GM12878 (cell line): Measurements from ENCODE around the gene MRPL41. TPM values are rescaled to one million over a fixed set of nuclear protein-coding genes. Genes with fewer than 3 reads are reported as not detected.

Experiments
- CHD2 ChIP-seq: IDR thresholded peaks from 2 replicates; pipeline ENCODE4 v1.6.1; 2011; ENCODE audit warnings: low read depth, low read length, improper control_type of control experiment, borderline replicate concordance
- HCFC1 ChIP-seq: fragments of 150-350 bp; IDR thresholded peaks from 2 replicates; pipeline ENCODE4 v1.6.1; 2014; ENCODE audit warnings: low read length
- IKZF2 ChIP-seq, 2 experiments: fragments of 450-650 bp; IDR thresholded peaks; 2 replicates each; pipeline ENCODE4 v1.6.1; 2017; ENCODE audit warnings: mild to moderate bottlenecking in 2 of 2, moderate library complexity in 2 of 2
- POLR2AphosphoS2 ChIP-seq: IDR thresholded peaks from 2 replicates; pipeline ENCODE4 v1.6.1; 2011; ENCODE audit warnings: low read depth, mild to moderate bottlenecking, low read length, improper control_type of control experiment, moderate library complexity
- SP1 ChIP-seq: IDR thresholded peaks from one replicate; pipeline ENCODE4 v1.6.1; 2011; ENCODE audit warnings: low read depth, low read length
- TARDBP ChIP-seq: IDR thresholded peaks from 2 replicates; pipeline ENCODE4 v1.6.1; 2016; ENCODE audit warnings: borderline replicate concordance
- polyA plus RNA-seq, 11 experiments: library from polyadenylated mRNA; depleted of rRNA in 4 of 11; unstranded in 6 of 11; stranded (reverse) in 5 of 11; fragments of >200 nt; fragmentation: Nextera tagmentation in 4 of 11; fragmentation: Illumina TruSeq in 1 of 11; extraction: Ambion mirVana in 4 of 11; extraction: Trizol in 1 of 11; gene quantifications; 1 replicate in 1 of 11; 2 replicates in 10 of 11; pipeline versions ENCODE4 v1.2.1 to v1.2.3, GENCODE V29; 2011 to 2016; ENCODE audit warnings: inconsistent platforms in 2 of 11, missing spikeins in 2 of 11, low read depth in 1 of 11
- total RNA-seq, 4 experiments: library from RNA; depleted of rRNA in 3 of 4; stranded (reverse); fragments of >200 nt in 3 of 4; fragmentation: Illumina TruSeq in 1 of 4; extraction: Trizol in 1 of 4; gene quantifications; 2 replicates each; pipeline versions ENCODE4 v1.2.1 to v1.2.3, GENCODE V29; 2013 to 2021
- TF ChIP-seq, protein P1 (sequence below): fragments of 450-650 bp; IDR thresholded peaks from 2 replicates; pipeline ENCODE4 v1.6.1; 2016; ENCODE audit warnings: mild to moderate bottlenecking
- TF ChIP-seq, protein P2 (sequence below): fragments of 450-650 bp; IDR thresholded peaks from 2 replicates; pipeline ENCODE4 v1.6.1; 2017; ENCODE audit warnings: mild to moderate bottlenecking, moderate library complexity
- TF ChIP-seq, protein P3 (sequence below): IDR thresholded peaks from 2 replicates; pipeline ENCODE4 v1.6.1; 2012; ENCODE audit warnings: mild to moderate bottlenecking, low read depth, low read length
- TF ChIP-seq, protein P4 (sequence below): IDR thresholded peaks from 2 replicates; pipeline ENCODE4 v1.6.1; 2012; ENCODE audit warnings: low read length, inconsistent platforms
- TF ChIP-seq, protein P5 (sequence below): fragments of 450-650 bp; IDR thresholded peaks from 2 replicates; pipeline ENCODE4 v1.6.1; 2017; ENCODE audit warnings: mild to moderate bottlenecking, low read depth, inconsistent platforms; ENCODE audit not compliant: poor library complexity, severe bottlenecking

The MRPL41 gene
- total and polyA plus RNA-seq, 10 of the 15 experiments (the other 5 are each of a cell fraction or from before 2014, with no cell fraction given), result 1.3 to 116 (median 40.1) TPM

DNA sequence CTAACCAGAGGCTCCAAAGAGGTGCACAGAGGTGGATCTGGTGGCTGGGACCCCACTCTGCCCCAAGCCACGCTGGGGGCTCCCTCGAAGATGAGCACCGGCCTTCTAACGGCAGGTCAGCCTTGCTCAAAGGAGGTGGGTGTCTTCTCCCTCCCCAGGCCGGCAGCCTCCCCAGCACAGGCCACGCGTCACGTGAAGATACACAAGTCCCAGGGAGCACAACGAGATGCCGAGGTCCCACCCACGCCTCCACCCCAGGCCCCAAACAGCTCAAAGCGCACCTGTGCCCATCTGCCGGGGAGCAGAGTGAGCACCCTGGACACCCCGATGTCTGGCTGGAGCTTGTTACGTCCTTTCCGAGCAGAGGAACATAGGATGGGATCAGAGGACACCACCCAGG, 13.6 kb upstream of the MRPL41 start (continued):
- TF ChIP-seq, protein P1, sequence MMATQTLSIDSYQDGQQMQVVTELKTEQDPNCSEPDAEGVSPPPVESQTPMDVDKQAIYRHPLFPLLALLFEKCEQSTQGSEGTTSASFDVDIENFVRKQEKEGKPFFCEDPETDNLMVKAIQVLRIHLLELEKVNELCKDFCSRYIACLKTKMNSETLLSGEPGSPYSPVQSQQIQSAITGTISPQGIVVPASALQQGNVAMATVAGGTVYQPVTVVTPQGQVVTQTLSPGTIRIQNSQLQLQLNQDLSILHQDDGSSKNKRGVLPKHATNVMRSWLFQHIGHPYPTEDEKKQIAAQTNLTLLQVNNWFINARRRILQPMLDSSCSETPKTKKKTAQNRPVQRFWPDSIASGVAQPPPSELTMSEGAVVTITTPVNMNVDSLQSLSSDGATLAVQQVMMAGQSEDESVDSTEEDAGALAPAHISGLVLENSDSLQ, result no peak
- TF ChIP-seq, protein P2, sequence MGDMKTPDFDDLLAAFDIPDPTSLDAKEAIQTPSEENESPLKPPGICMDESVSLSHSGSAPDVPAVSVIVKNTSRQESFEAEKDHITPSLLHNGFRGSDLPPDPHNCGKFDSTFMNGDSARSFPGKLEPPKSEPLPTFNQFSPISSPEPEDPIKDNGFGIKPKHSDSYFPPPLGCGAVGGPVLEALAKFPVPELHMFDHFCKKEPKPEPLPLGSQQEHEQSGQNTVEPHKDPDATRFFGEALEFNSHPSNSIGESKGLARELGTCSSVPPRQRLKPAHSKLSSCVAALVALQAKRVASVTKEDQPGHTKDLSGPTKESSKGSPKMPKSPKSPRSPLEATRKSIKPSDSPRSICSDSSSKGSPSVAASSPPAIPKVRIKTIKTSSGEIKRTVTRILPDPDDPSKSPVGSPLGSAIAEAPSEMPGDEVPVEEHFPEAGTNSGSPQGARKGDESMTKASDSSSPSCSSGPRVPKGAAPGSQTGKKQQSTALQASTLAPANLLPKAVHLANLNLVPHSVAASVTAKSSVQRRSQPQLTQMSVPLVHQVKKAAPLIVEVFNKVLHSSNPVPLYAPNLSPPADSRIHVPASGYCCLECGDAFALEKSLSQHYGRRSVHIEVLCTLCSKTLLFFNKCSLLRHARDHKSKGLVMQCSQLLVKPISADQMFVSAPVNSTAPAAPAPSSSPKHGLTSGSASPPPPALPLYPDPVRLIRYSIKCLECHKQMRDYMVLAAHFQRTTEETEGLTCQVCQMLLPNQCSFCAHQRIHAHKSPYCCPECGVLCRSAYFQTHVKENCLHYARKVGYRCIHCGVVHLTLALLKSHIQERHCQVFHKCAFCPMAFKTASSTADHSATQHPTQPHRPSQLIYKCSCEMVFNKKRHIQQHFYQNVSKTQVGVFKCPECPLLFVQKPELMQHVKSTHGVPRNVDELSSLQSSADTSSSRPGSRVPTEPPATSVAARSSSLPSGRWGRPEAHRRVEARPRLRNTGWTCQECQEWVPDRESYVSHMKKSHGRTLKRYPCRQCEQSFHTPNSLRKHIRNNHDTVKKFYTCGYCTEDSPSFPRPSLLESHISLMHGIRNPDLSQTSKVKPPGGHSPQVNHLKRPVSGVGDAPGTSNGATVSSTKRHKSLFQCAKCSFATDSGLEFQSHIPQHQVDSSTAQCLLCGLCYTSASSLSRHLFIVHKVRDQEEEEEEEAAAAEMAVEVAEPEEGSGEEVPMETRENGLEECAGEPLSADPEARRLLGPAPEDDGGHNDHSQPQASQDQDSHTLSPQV, result no peak
- TF ChIP-seq IKZF2 (IDR thresholded peaks at IDR 0.05) (no peak), POLR2AphosphoS2 (no peak), CHD2 (no peak), HCFC1 (no peak), SP1 (no peak), TARDBP (no peak)
- TF ChIP-seq, protein P3, sequence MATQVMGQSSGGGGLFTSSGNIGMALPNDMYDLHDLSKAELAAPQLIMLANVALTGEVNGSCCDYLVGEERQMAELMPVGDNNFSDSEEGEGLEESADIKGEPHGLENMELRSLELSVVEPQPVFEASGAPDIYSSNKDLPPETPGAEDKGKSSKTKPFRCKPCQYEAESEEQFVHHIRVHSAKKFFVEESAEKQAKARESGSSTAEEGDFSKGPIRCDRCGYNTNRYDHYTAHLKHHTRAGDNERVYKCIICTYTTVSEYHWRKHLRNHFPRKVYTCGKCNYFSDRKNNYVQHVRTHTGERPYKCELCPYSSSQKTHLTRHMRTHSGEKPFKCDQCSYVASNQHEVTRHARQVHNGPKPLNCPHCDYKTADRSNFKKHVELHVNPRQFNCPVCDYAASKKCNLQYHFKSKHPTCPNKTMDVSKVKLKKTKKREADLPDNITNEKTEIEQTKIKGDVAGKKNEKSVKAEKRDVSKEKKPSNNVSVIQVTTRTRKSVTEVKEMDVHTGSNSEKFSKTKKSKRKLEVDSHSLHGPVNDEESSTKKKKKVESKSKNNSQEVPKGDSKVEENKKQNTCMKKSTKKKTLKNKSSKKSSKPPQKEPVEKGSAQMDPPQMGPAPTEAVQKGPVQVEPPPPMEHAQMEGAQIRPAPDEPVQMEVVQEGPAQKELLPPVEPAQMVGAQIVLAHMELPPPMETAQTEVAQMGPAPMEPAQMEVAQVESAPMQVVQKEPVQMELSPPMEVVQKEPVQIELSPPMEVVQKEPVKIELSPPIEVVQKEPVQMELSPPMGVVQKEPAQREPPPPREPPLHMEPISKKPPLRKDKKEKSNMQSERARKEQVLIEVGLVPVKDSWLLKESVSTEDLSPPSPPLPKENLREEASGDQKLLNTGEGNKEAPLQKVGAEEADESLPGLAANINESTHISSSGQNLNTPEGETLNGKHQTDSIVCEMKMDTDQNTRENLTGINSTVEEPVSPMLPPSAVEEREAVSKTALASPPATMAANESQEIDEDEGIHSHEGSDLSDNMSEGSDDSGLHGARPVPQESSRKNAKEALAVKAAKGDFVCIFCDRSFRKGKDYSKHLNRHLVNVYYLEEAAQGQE, result no peak
- TF ChIP-seq, protein P4, sequence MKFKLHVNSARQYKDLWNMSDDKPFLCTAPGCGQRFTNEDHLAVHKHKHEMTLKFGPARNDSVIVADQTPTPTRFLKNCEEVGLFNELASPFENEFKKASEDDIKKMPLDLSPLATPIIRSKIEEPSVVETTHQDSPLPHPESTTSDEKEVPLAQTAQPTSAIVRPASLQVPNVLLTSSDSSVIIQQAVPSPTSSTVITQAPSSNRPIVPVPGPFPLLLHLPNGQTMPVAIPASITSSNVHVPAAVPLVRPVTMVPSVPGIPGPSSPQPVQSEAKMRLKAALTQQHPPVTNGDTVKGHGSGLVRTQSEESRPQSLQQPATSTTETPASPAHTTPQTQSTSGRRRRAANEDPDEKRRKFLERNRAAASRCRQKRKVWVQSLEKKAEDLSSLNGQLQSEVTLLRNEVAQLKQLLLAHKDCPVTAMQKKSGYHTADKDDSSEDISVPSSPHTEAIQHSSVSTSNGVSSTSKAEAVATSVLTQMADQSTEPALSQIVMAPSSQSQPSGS, result no peak
- TF ChIP-seq, protein P5, sequence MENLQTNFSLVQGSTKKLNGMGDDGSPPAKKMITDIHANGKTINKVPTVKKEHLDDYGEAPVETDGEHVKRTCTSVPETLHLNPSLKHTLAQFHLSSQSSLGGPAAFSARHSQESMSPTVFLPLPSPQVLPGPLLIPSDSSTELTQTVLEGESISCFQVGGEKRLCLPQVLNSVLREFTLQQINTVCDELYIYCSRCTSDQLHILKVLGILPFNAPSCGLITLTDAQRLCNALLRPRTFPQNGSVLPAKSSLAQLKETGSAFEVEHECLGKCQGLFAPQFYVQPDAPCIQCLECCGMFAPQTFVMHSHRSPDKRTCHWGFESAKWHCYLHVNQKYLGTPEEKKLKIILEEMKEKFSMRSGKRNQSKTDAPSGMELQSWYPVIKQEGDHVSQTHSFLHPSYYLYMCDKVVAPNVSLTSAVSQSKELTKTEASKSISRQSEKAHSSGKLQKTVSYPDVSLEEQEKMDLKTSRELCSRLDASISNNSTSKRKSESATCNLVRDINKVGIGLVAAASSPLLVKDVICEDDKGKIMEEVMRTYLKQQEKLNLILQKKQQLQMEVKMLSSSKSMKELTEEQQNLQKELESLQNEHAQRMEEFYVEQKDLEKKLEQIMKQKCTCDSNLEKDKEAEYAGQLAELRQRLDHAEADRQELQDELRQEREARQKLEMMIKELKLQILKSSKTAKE, result no peak
